Right renal cortex interstitium (tissue), 3 donors: ENCODE measurements around the gene JAKMIP3. TPM values are rescaled to one million over a fixed set of nuclear protein-coding genes. Genes with fewer than 3 reads are reported as not detected.

Source experiments
- DNase-seq, 3 donors: peaks; one replicate each; pipeline ENCODE4 v3.0.0-alpha.2; 2013; ENCODE audit warnings: low read depth in 3 of 3, low spot score in 2 of 3
- polyA plus RNA-seq, 3 donors: library from polyadenylated mRNA; unstranded; fragments of 120-200 nt; gene quantifications; one replicate each; pipeline ENCODE4 v1.2.1, GENCODE V29; 2013; ENCODE audit not compliant: insufficient read length in 3 of 3

The JAKMIP3 gene
- polyA plus RNA-seq, 3 donors, result 0.15 to 0.18 (median 0.16) TPM

DNA sequence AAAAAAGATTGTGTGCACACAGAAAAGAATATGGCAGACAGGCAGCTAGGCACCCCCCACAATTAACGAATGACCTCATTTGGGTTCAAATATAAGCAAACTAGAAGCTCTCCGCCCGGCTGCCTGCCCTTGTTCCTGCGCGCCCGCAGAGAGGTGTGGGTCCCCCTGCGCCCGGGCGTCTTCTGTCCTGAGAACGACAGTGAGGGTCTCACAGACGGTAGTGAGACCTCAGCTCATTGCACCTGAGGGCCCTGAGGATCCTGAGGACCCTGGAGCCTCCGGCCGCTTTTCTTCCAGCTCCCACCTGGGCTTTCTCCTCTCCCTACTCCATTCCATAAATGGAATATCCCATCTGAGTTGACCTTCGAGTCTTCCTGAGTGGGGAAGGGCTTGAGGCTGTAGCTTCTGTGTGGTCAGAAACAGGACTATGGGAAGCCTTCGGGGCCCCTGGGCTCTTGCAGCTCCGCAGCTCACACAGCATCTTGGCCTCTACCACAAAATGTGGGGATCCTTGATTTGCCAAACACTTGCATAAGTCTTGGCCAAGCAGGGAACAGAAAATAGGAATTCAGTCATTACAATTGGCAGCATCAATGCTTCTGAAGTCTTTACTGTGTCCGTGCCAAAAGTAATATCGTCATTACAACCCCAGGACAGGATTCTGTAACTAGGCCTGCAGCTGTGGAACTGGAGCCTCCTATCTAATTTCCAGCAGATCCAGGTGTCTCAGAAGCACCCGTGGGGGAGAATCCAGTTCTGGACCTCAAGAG is 43.8 kb downstream of the JAKMIP3 start:
- no peak for DNase-seq

DNA sequence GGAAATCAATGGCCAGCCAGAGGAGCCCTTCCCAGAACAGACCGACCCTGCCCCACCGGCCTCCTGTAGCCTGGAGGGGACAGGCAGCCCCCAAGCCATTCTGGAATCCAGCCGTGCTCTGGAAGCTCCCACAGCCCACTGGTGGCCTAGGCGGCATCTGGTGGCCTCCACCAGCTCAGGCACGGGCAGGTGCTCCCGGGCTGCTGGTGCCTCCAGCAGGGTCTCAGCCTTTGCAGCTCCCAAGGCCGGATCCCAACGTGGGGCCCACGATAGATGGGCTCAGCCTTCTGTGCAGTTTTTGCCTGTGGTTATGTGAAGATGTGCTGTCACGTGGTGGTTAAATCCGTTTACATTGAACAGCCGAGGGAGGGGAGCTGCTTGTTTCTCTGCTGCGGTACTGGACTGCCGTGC is 44.4 kb downstream of the JAKMIP3 start:
- no peak for DNase-seq

DNA sequence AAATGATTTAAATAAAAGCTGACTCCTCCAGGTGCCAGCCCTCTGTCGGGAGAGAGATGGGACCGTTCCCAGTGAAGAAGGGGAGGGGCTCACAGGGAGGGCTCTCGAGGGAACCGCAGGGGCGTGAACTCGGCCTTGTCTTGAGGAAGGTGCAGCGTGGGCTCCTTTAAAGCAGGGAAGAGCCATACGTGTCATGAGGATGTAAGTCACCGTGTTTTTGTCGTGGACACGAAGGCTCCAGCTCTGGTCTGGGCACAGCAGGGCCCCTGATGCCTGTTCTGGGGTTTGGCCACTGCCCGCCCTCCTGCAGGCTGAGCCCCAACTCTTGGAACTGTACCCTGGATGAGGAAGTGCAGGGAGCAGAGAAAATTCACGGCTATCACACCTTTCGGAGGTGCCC is 45.0 kb downstream of the JAKMIP3 start:
- DNase-seq, result no peak

DNA sequence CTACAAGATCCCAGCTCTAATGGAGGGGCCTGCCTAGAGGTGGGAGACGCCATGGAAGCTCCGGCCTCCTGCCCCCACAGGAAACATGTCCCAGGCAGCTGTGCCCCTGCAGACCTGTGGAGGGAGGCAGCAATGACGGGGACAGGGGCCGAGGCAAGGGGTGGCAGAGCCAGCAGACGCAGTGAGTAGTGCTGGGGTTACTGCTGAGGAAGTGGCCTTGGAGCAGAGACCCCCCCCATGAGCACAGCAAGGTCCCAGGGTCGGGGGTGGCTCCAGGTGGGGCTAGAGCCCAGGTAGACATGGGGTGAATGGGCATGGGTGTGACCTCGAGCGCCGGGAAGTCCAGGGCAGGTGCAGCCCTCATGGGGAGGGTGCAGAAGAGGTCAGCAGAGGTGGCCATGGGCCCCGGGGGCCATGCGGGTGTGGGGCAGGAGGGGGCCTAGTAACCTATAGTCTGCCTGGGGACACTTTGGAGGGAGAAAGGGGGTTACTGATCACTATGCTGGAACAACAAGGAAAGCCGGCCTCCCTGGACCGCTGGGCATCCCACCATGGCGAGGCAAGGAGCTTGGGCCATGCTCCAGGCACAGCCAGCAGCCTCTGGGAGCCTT is 45.5 kb downstream of the JAKMIP3 start:
- DNase-seq, result no peak

DNA sequence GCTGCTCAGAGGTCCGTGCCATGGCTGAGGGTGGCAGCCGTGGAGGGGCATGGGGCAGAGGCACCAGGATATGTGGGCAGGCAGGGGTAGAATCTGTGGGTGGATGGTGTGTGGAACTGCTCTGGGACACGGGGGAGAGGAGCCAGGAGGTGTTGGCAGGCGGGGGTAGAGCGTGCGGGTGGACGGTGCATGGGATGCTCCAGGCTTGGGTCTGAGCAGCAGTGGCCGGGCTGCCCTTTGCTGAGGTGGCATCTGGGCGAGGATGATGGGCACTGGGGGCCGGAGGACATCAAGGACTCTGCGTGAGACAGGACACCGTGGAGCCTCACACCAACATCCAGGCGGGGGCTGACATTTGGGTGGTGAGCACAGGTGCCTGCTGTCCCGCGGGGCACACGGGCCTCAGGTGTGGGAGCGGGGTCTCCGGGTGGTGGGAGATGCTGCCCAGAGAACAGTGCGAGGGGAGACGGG is 46.2 kb downstream of the JAKMIP3 start:
- DNase-seq, result no peak

DNA sequence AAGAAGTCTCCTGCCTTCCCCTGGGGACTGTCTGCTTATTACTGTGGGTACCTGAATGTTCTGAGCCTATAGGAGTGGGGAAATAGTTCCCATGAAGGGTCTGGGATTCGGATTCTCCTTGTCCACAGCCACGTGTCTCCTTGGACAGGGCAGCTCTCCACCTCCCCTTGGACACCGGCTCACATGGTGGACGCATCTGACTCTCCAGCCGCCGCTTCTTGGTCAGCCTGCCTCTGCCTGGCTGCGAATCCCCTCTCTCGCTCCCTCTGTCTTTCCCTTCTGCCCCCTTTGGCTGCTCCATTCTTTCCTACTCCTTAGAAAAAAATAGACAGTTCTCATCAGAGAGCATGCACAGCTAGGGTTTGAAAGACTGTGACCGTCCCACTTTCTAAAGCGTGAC is 46.9 kb downstream of the JAKMIP3 start:
- no peak for DNase-seq

GRCh38 chr10:132113206-132113605 is 47.5 kb downstream of the JAKMIP3 start:
- no peak for DNase-seq

DNA sequence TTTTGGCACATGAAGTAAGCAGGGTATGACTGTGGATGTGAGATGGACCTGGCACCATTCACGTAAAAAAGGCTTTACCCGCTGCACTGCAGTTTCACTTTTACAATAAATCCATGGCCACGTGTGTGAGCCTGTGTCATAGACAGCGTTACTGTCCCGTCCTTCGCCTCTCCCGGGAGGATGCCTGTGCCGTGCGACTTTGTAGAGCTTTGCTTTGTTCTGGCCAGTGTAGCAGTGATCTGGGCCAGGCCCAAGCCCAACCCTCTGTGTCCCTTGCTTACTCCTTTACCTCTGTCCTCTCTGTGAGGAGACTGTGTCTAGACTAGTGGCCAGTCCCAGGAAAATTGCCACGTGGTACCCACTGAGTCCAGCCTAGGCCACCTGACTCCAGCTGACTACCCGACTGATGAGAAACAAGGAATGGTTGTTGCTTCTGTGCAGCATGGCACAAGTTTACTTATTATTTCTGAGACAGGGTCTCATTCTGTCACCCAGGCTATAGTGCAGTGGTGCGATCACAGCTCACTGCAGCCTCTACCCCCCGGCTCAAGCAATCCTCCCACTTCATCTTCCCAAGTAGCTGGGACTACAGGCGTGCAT is 48.1 kb downstream of the JAKMIP3 start:
- no peak for DNase-seq

DNA sequence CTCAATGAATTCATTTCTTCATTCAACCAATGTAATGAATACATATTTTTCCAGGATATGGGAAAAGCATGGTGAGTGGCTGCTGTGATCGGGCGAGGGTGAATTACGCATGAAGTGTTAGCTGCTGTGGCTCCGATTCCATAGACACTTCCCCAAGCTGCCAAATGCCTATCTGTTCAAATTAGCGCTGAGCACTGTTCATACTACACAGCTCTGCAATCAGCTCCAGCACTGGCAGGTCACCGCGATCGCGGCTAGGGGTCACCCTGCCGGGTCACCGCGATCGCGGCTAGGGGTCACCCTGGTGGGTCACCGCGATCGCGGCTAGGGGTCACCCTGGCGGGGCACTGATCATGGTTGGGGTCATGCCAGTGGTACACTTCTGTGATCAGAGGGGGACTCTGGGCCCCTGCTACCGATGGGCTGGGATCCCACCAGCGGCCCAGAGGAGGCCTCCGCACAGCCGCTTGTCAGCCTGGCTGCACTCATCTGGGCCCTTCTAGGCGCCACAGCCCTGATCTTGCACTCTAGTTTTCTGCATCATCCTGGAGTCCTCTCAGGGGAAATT is 49.3 kb downstream of the JAKMIP3 start:
- no peak for DNase-seq

Other genes with a start within 250 kb of the JAKMIP3 start
- 10 to 100 TPM; 37.5 to 43.8 (median 43.5) TPM for gene PPP2R2D, start 164.9 kb upstream of the JAKMIP3 start, polyA plus RNA-seq
- gene BNIP3, start 84.0 kb upstream of the JAKMIP3 start, polyA plus RNA-seq, result 10 to 100 TPM; 72.8 to 78.8 (median 73.4) TPM
- gene DPYSL4, start 121.0 kb downstream of the JAKMIP3 start, polyA plus RNA-seq, result 10 to 100 TPM; 12.8 to 14.3 (median 14.2) TPM
- gene STK32C, start 242.0 kb downstream of the JAKMIP3 start, polyA plus RNA-seq, result 10 to 100 TPM; 11.3 to 13.5 (median 11.7) TPM